H1 (cell line): Measurements from ENCODE around the gene GET3. TPM values are rescaled to one million over a fixed set of nuclear protein-coding genes. Genes with fewer than 3 reads are reported as not detected.

ENCODE experiments used
- BACH1 ChIP-seq: IDR thresholded peaks from 2 replicates; pipeline ENCODE4 v1.6.1; 2012; ENCODE audit warnings: low read length, improper control_type of control experiment
- E2F6 ChIP-seq: IDR thresholded peaks from 2 replicates; pipeline ENCODE4 v1.6.1; 2012; ENCODE audit warnings: inconsistent platforms
- FOSL1 ChIP-seq: IDR thresholded peaks from 2 replicates; pipeline ENCODE4 v1.6.1; 2011; ENCODE audit warnings: mild to moderate bottlenecking, low read depth, low read length, moderate library complexity; ENCODE audit not compliant: insufficient read depth
- HDAC2 ChIP-seq, 2 experiments: fragments of 300-600 bp in 1 of 2; sonication (generic) in 1 of 2; IDR thresholded peaks; 2 replicates each; pipeline ENCODE4 v1.6.1; 2011 to 2012; ENCODE audit warnings: low read depth in 2 of 2, low read length in 2 of 2, mild to moderate bottlenecking in 2 of 2, moderate library complexity in 2 of 2, borderline replicate concordance in 1 of 2, inconsistent platforms in 1 of 2
- KDM1A ChIP-seq: fragments of 200-600, 300-600 bp; sonication (generic); IDR thresholded peaks from 2 replicates; pipeline ENCODE4 v1.7.1; 2016; ENCODE audit warnings: mild to moderate bottlenecking, low read length, borderline replicate concordance
- TCF12 ChIP-seq: IDR thresholded peaks from 2 replicates; pipeline ENCODE4 v1.6.1; 2011; ENCODE audit warnings: low read depth, mild to moderate bottlenecking, low read length
- ZNF274 ChIP-seq: IDR thresholded peaks from 2 replicates; pipeline ENCODE4 v1.7.0; 2012; ENCODE audit warnings: low read length, borderline replicate concordance; ENCODE audit errors: extremely low read depth
- polyA plus RNA-seq, 7 experiments: library from polyadenylated mRNA; depleted of rRNA in 3 of 7; stranded (reverse) in 5 of 7; unstranded in 2 of 7; fragments of >200 nt in 5 of 7; fragments of 200-250 nt in 2 of 7; gene quantifications; 1 replicate in 5 of 7; 2 replicates in 1 of 7; 4 replicates in 1 of 7; pipeline versions ENCODE4 v1.2.1 to v1.2.3, GENCODE V29; 2011 to 2013; ENCODE audit warnings: missing spikeins in 2 of 7, mixed read lengths in 2 of 7
- total RNA-seq: library from RNA; stranded (reverse); fragmentation: NEBNext Ultra II Directional; extraction: Animal tissue kit (Norgen Biotek cat#: 25700); gene quantifications from 2 replicates; pipeline ENCODE4 v1.2.1, GENCODE V29; 2021

GET3 gene
- total and polyA plus RNA-seq, 2 of the 8 experiments (the other 6 are each of a cell fraction or from before 2014, with no cell fraction given), result 105 to 297 TPM

- no peak for TF ChIP-seq HDAC2 (IDR thresholded peaks at IDR 0.05; ENCODE audit: borderline replicate concordance in 1 of 2, low read depth in 2 of 2, low read length in 2 of 2)
- TF ChIP-seq E2F6, result no peak
- TF ChIP-seq FOSL1, result no peak
- TF ChIP-seq KDM1A, result no peak
- no peak for TF ChIP-seq BACH1
- no peak for TF ChIP-seq TCF12
- TF ChIP-seq ZNF274, result no peak
Observed at GRCh38 chr19:12745166-12745897, 8.0 kb downstream of the GET3 start (continued).
